Measurements from ENCODE around the gene DEK. TPM values are rescaled to one million over a fixed set of nuclear protein-coding genes. Genes with fewer than 3 reads are reported as not detected.

Gene DEK
- polyA plus RNA-seq, 1 of the 3 experiments (the other 2 are of a cell fraction), result 34.2 TPM

DNA sequence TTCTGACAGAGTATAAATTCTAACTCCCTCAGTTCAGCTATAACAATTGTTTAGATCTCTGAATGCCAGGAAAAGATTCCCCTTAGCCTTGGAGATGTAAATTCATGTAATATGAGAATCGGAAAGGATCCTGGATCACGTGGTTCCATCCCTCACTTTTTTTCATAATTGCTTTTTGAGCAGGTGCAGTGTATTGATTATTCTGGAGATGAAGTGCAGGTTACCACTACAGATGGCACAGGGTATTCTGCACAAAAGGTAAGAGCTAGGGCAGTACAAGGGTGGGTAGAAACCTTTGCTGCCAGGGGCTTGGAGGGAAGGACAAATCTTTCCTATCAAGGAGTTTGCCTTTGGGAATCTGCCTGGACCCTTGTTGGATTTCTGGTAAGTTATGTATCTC lies 56.4 kb downstream of the DEK start:
- no peak overlapping the region for H3K27ac ChIP-seq (ENCODE audit: low read depth in 2 of 2, low read length in 1 of 2)
- H2AFZ ChIP-seq (ENCODE audit: low read depth), result no peak overlapping the region
- no peak overlapping the region for H3K4me2 ChIP-seq
- DNase-seq, result no peak
- no peaks in the 10 kb centered on the region for H3K79me2 ChIP-seq (ENCODE audit: insufficient read depth)
- H3K4me3 ChIP-seq (ENCODE audit: low read depth in 2 of 2, low read length in 1 of 2), result no peak overlapping the region
- POLR2A ChIA-PET, result no interaction called here
- 76% methylated on average over 2 of the region's 2 CpGs for WGBS (ENCODE audit: low lambda C conversion rate)
- H4K20me1 ChIP-seq (ENCODE audit: insufficient read depth), result no peaks in the 10 kb centered on the region
- H3F3A ChIP-seq (replicated peaks; ENCODE audit: insufficient read depth), result no peaks in the 10 kb centered on the region
- no peaks in the 10 kb centered on the region for H3K4me1 ChIP-seq (ENCODE audit: control insufficient read depth in 1 of 2, insufficient read depth in 2 of 2, low read depth in 1 of 2, low read length in 1 of 2)
- H3K36me3 ChIP-seq (replicated peaks in 1 of 2; ENCODE audit: control insufficient read depth in 1 of 2, insufficient read depth in 2 of 2, low read length in 1 of 2), result no peaks in the 10 kb centered on the region
- no peaks in the 10 kb centered on the region for H3K9me2 ChIP-seq
- H3K9ac ChIP-seq, result no peak overlapping the region
- TF ChIP-seq YY1 (IDR thresholded peaks at IDR 0.05; ENCODE audit: low read depth), result no peak
- TF ChIP-seq RFX5 (IDR thresholded peaks at IDR 0.05; ENCODE audit: low read length), result no peak
- TF ChIP-seq NFIC (IDR thresholded peaks at IDR 0.05; ENCODE audit: borderline replicate concordance), result no peak
- no peak for TF ChIP-seq SMC3 (IDR thresholded peaks at IDR 0.05; ENCODE audit: low read depth, low read length)
- TF ChIP-seq, protein P1, sequence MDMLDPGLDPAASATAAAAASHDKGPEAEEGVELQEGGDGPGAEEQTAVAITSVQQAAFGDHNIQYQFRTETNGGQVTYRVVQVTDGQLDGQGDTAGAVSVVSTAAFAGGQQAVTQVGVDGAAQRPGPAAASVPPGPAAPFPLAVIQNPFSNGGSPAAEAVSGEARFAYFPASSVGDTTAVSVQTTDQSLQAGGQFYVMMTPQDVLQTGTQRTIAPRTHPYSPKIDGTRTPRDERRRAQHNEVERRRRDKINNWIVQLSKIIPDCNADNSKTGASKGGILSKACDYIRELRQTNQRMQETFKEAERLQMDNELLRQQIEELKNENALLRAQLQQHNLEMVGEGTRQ (IDR thresholded peaks at IDR 0.05; ENCODE audit: borderline replicate concordance, low read depth, low read length), result no peak
- no peak for TF ChIP-seq MXI1 (IDR thresholded peaks at IDR 0.05; ENCODE audit: low read depth, low read length)
- no peak for TF ChIP-seq NRF1 (IDR thresholded peaks at IDR 0.05; ENCODE audit: low read depth, low read length)
- TF ChIP-seq EP300 (IDR thresholded peaks at IDR 0.05; ENCODE audit: borderline replicate concordance in 1 of 2, low read depth in 1 of 2, low read length in 1 of 2), result no peak
- no peak for TF ChIP-seq FOXM1 (IDR thresholded peaks at IDR 0.05; ENCODE audit: low read depth)
- TF ChIP-seq REST (IDR thresholded peaks at IDR 0.05; ENCODE audit: low read depth, low read length), result no peak
- TF ChIP-seq EZH2phosphoT487 (IDR thresholded peaks at IDR 0.05; ENCODE audit: borderline replicate concordance, low read depth), result no peak
- no peak for TF ChIP-seq FOXJ3 (CRISPR knock-in tag; IDR thresholded peaks at IDR 0.05)
- TF ChIP-seq SIN3A (IDR thresholded peaks at IDR 0.05; ENCODE audit: borderline replicate concordance, low read depth, low read length), result no peak
- no peak for TF ChIP-seq TAF1 (IDR thresholded peaks at IDR 0.05; ENCODE audit: borderline replicate concordance, low read depth, low read length)
- TF ChIP-seq MEF2A (IDR thresholded peaks at IDR 0.05; ENCODE audit: borderline replicate concordance, low read depth), result no peak
- TF ChIP-seq RCOR1 (IDR thresholded peaks at IDR 0.05; ENCODE audit: low read length), result no peak
- no peak for TF ChIP-seq TCF12 (IDR thresholded peaks at IDR 0.05)
- no peaks in the 10 kb centered on the region for H3K27me3 ChIP-seq (ENCODE audit: insufficient read depth)
- CTCF ChIA-PET, result interaction anchor here (1.3 kb wide), 1 partner anchor 15 kb away, joined by 4 read pairs; no protein-coding TSS in a partner anchor
- no peaks in the 10 kb centered on the region for H3K9me3 ChIP-seq

Measured in SK-N-SH (cell line).